KMS-11 (cell line): Measurements from ENCODE around the gene RNF113A.
A peak's percentile ranks its signal among the peaks of the same experiment; 100 is the strongest.

Source experiments
- H2AFZ ChIP-seq: fragments of 200-600 bp; sonication (generic); 2 replicates; pipeline ENCODE4 v1.6.1; 2016; ENCODE audit warnings: antibody characterized with exemption, mixed run types, low read depth
- H3K27ac ChIP-seq: fragments of 200-600 bp; sonication (generic); 2 replicates; pipeline ENCODE4 v1.6.1; 2016; ENCODE audit warnings: mild to moderate bottlenecking, mixed run types
- H3K27me3 ChIP-seq: fragments of 200-600 bp; sonication (generic); 2 replicates; pipeline ENCODE4 v1.6.1; 2017; ENCODE audit warnings: mild to moderate bottlenecking, low read depth, mixed run types, moderate library complexity; ENCODE audit not compliant: insufficient read depth
- H3K36me3 ChIP-seq: fragments of 200-600 bp; sonication (generic); 2 replicates; pipeline ENCODE4 v1.6.1; 2017; ENCODE audit warnings: mild to moderate bottlenecking, mixed run types; ENCODE audit not compliant: insufficient read depth
- H3K4me1 ChIP-seq: fragments of 200-600 bp; sonication (generic); 2 replicates; pipeline ENCODE4 v1.6.1; 2016; ENCODE audit warnings: mild to moderate bottlenecking, low read depth, mixed run types; ENCODE audit not compliant: poor library complexity, severe bottlenecking
- H3K4me2 ChIP-seq: fragments of 200-600 bp; sonication (generic); 2 replicates; pipeline ENCODE4 v1.7.0; 2016; ENCODE audit warnings: mild to moderate bottlenecking, mixed run types
- H3K4me3 ChIP-seq: fragments of 200-600 bp; sonication (generic); IDR thresholded peaks from 2 replicates; pipeline ENCODE4 v1.6.1; 2017; ENCODE audit warnings: low read depth, low read length, mixed read lengths; ENCODE audit not compliant: insufficient read depth
- H3K79me2 ChIP-seq: fragments of 200-600 bp; sonication (generic); 2 replicates; pipeline ENCODE4 v1.6.1; 2016; ENCODE audit warnings: low read depth, mixed run types; ENCODE audit not compliant: insufficient read depth
- H3K9ac ChIP-seq: fragments of 200-600 bp; sonication (generic); 2 replicates; pipeline ENCODE4 v1.6.1; 2016; ENCODE audit warnings: mild to moderate bottlenecking, mixed run types
- H4K20me1 ChIP-seq: fragments of 200-600 bp; sonication (generic); 2 replicates; pipeline ENCODE4 v1.6.1; 2016; ENCODE audit warnings: mild to moderate bottlenecking, mixed run types; ENCODE audit not compliant: insufficient read depth
- CTCF ChIP-seq: fragments of 200-600 bp; sonication (generic); conservative IDR thresholded peaks from 2 replicates; pipeline ENCODE4 v1.6.1; 2017; ENCODE audit warnings: low read depth, mild to moderate bottlenecking, antibody characterized with exemption, low read length, moderate library complexity, mixed read lengths

The RNF113A gene

DNA sequence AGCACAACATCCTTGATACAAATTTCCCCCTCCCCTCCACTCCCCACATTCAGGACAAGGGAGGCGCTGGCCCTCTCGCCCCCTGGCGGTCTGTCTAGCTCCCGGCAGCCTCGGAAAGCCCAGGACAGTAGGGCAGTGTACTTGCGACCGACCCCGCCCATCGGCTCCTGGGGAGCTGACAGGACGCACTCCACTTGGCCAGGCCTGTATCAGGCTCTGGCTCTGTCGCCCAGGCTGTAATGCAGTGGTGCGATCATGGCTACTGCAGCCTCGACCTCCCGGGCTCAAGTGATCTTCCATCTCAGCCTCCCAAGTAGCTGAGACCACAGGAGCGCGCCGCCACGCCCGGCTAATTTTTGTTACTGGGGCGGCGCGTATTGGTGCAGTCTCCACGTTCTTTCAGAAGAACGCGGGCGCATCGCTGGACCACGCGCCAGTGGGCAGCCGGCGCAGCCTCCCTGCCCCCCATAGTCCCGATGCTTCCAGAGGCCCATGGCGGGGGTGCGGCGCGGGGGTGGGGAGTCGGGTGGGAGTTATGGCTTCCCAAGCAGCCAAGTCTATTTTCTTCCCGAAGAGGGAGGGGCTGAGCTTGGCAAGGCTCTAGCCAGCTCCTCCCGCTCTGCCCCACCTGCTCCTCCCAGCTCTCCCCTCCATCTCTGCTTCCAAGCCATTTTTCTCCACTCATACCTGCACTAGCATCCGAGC lies 16.3 kb upstream of the RNF113A start:
- H4K20me1 ChIP-seq, result no peaks in the 10 kb centered on the region
- no peaks in the 10 kb centered on the region for H3K4me1 ChIP-seq
- H3K27ac ChIP-seq, result no peak overlapping the region
- no peak overlapping the region for H3K4me3 ChIP-seq
- no peak overlapping the region for H3K9ac ChIP-seq
- H3K79me2 ChIP-seq, result no peaks in the 10 kb centered on the region
- no peaks in the 10 kb centered on the region for H3K36me3 ChIP-seq
- no peak overlapping the region for H3K4me2 ChIP-seq
- H3K27me3 ChIP-seq, result no peaks in the 10 kb centered on the region
- TF ChIP-seq CTCF, result no peak
- no peak overlapping the region for H2AFZ ChIP-seq

DNA sequence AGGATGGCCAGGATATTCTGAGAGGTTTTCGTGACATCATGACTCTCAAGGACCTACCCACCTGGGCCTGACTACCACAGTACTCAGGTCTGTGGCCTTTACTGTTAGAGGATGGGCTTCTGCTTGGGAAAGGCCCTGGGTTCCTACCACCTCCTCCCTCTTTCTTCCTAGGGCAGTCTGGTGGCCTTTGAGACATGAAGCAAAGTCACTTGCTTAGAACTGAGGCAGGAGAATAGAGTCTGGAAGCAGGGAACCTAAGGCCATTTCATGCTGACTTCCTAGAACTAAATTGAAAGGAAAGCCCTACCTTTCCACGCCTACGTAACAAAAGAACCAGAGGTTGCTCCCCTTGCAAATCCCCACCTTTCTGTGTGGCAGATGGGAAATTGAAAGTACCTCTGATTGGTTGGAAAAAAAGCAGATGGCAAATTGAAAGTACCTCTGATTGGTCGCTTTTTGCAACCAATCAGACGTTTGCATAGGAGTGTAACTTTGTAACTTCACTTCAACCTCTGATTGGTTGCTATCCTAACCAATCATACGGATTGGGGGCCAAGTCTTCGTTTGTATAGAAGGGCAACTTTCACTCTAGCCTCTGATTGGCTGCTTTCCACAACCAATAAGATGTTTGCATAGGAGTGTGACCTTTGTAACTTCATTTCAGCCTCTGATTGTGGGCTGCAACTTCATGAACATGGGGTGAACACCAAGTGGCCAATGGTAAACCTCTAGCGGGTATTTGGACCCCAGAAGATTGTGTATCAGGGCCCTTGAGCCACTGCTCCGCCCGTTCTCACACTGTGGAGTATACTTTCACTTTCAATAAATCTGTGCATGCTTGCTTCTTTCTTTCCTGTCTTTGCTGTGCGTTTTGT lies 14.3 kb upstream of the RNF113A start:
- no peak overlapping the region for H3K4me2 ChIP-seq
- TF ChIP-seq CTCF, result no peak
- H3K27me3 ChIP-seq, result no peaks in the 10 kb centered on the region
- H3K27ac ChIP-seq, result no peak overlapping the region
- H3K4me1 ChIP-seq, result peaks cover 4% of the 10 kb centered on the region
- H2AFZ ChIP-seq, result no peak overlapping the region
- H3K9ac ChIP-seq, result no peak overlapping the region
- H3K36me3 ChIP-seq, result no peaks in the 10 kb centered on the region
- H3K79me2 ChIP-seq, result no peaks in the 10 kb centered on the region
- no peaks in the 10 kb centered on the region for H4K20me1 ChIP-seq
- H3K4me3 ChIP-seq, result no peak overlapping the region

DNA sequence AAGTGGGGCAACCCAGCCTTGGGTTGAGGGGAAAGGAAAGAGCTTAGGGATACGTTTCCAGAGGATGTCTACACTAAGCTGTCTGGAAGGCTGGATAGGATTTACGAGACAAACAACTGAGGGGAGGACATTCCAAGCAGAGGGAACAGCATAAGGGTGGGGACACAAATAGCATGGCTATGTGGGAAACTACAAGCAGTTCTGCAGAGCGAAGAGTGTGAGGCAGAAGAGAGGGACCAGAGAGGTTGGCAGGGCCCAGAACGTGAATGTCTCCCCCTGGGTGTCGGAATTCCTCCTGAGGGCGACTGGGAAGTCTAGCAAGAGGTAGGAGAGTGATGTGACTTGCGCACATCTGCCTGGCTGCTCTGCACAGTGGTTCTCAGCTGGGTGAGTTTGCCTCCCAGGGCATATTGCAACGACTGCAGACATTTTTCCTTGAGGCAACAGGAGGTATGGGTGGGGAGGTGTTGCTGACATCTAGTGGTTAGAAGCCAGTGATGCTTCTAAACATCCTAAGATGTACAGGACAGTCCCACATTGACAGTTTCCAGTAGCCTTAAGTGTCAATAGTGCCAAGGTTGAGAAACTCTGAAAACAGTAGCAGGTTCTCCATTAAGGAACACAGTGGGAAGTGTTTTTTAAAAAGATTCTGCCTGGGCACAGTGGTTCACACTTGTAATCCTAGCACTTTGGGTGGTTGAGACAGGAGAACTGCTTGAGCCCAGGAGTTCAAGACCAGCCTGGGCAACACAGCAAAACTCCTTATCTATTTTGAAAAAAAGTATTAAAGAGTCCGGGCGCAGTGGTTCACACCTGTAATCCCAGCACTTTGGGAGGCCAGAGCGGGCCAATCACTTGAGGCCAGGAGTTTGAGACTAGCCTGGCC lies 9.3 kb upstream of the RNF113A start:
- Histone ChIP-seq H3K4me3 (no peak overlapping the region), H3K79me2 (no peaks in the 10 kb centered on the region), H3K36me3 (no peaks in the 10 kb centered on the region), H2AFZ (no peak overlapping the region), H3K27me3 (no peaks in the 10 kb centered on the region), H3K4me1 (peaks cover 27% of the 10 kb centered on the region), H3K4me2 (peak overlapping the region; percentile 5; the same call in 1 of the 2 replicates), H3K9ac (no peak overlapping the region), H4K20me1 (no peaks in the 10 kb centered on the region), H3K27ac (peak overlapping the region; percentile 55; the same call in 1 of the 2 replicates)
- TF ChIP-seq CTCF, result peak; percentile 42; the same call in 1 of the 2 replicates

GRCh38 chrX:119880076-119880475 lies 8.5 kb upstream of the RNF113A start:
- no peak overlapping the region for H3K4me3 ChIP-seq

More at GRCh38 chrX:119880076-119880475, 8.5 kb upstream of the RNF113A start:
- peak overlapping the region; percentile 55 for H3K27ac ChIP-seq
- H3K36me3 ChIP-seq, result no peaks in the 10 kb centered on the region
- no peaks in the 10 kb centered on the region for H3K27me3 ChIP-seq
- peak overlapping the region; percentile 5; the same call in 1 of the 2 replicates for H3K4me2 ChIP-seq
- peaks cover 4% of the 10 kb centered on the region; the same call in 1 of the 2 replicates for H3K79me2 ChIP-seq
- peaks cover 27% of the 10 kb centered on the region for H3K4me1 ChIP-seq
- no peaks in the 10 kb centered on the region for H4K20me1 ChIP-seq
- H2AFZ ChIP-seq, result no peak overlapping the region
- TF ChIP-seq CTCF, result no peak
- H3K9ac ChIP-seq, result no peak overlapping the region
